Cardiac muscle cell (in vitro differentiated cells and primary cell): ENCODE data around the gene RFK. TPM values are rescaled to one million over a fixed set of nuclear protein-coding genes. Genes with fewer than 3 reads are reported as not detected.
"Not testable (repeated sequence)": the region's sequence is repeated elsewhere in the genome, so short reads cannot be mapped to it uniquely, and the experiment has no call there.

Experiments used
- DNase-seq, 2 donors: peaks; one replicate each; pipeline versions ENCODE4 v3.0.0 to v3.0.0-alpha.2; 2010 to 2017; ENCODE audit warnings: low read depth in 1 of 2, low spot score in 1 of 2
- H3K27ac ChIP-seq: fragments of 200-600 bp; sonication (generic); 2 replicates; pipeline ENCODE4 v1.5.1; 2016
- H3K27me3 ChIP-seq: fragments of 200-600 bp; sonication (generic); 2 replicates; pipeline ENCODE4 v1.6.0; 2016; ENCODE audit warnings: control low read depth
- H3K36me3 ChIP-seq: fragments of 200-600 bp; sonication (generic); 2 replicates; pipeline ENCODE4 v1.5.1; 2016; ENCODE audit warnings: control low read depth
- H3K4me1 ChIP-seq: fragments of 200-600 bp; sonication (generic); 2 replicates; pipeline ENCODE4 v1.8.1; 2017; ENCODE audit warnings: low read depth, mild to moderate bottlenecking, mixed run types
- H3K4me3 ChIP-seq: fragments of 200-600 bp; sonication (generic); 2 replicates; pipeline ENCODE4 v1.5.1; 2016; ENCODE audit warnings: mild to moderate bottlenecking
- H3K9me3 ChIP-seq: fragments of 200-600 bp; sonication (generic); 2 replicates; pipeline ENCODE4 v1.5.1; 2017; ENCODE audit warnings: low read depth, mild to moderate bottlenecking, control low read depth
- polyA plus RNA-seq: library from polyadenylated mRNA; unstranded; fragments of >200 nt; fragmentation: Nextera tagmentation; extraction: Ambion mirVana; gene quantifications from 2 replicates; pipeline ENCODE4 v1.2.1, GENCODE V29; 2016
- total RNA-seq: library from RNA; depleted of rRNA; stranded (reverse); fragments of >200 nt; gene quantifications from 2 replicates; pipeline ENCODE4 v1.2.3, GENCODE V29; 2016
- TF ChIP-seq, protein P1 (sequence below): IDR thresholded peaks from 2 replicates; pipeline ENCODE4 v1.5.1; 2012; ENCODE audit warnings: low read depth, mild to moderate bottlenecking, low read length

Gene RFK
- total RNA-seq (14.2 and 15.2 TPM in 2 replicates), polyA plus RNA-seq (18.2 and 24.2 TPM in 2 replicates)

DNA sequence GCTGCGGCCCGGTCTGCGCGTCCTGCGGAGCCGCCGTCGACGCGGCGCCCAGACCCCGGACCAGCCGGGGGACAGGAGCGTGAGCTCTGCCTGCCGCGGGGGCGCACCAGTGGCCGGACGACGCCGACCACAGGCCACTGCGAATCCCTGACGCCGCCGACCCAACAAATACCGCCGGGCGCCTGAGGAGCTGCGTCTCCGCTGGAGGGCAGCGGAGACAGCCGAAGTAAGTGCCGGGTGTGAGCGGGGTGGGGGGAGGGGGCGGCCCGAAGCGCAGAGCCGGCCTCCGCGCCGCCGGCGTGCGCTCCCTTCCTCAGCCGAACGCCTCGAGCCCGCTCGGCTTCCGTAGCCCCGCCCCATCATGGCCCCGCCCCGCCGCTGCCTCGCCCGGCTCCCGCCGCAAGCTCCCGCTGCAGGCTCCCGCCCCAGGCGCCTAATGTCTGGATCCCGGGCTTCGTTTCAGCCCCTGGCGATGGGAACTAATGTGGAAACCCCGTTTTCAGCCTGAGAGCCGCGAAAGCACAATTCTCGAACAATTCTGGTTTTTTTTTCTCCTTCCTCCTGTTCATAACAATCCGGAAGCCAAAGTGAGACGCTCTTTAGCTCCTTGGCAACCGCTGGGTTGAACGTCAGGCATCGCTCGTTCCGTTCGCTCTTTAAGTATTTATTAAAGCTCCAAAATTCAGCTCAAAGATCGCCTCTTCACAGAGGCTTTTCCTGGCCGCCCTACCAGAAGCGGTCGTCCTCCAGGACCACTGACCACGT is at the start of gene RFK:
Gene RFK, minus strand, starts transcription at position 232 of the 765 bp plus-strand sequence. CDS start 255 bp downstream, outside the sequence.
- H3K36me3 ChIP-seq = no peaks in the 10 kb centered on the region
- peak within 1 kb of the TSS; percentile 80 for H3K4me3 ChIP-seq
- H3K27ac ChIP-seq = peak within 1 kb of the TSS; percentile 96
- no peaks in the 10 kb centered on the region for H3K27me3 ChIP-seq
- peaks cover 3% of the 10 kb centered on the region for H3K4me1 ChIP-seq
- TF ChIP-seq, protein P1, sequence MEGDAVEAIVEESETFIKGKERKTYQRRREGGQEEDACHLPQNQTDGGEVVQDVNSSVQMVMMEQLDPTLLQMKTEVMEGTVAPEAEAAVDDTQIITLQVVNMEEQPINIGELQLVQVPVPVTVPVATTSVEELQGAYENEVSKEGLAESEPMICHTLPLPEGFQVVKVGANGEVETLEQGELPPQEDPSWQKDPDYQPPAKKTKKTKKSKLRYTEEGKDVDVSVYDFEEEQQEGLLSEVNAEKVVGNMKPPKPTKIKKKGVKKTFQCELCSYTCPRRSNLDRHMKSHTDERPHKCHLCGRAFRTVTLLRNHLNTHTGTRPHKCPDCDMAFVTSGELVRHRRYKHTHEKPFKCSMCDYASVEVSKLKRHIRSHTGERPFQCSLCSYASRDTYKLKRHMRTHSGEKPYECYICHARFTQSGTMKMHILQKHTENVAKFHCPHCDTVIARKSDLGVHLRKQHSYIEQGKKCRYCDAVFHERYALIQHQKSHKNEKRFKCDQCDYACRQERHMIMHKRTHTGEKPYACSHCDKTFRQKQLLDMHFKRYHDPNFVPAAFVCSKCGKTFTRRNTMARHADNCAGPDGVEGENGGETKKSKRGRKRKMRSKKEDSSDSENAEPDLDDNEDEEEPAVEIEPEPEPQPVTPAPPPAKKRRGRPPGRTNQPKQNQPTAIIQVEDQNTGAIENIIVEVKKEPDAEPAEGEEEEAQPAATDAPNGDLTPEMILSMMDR = peak; percentile 41
- H3K9me3 ChIP-seq = no peaks in the 10 kb centered on the region
- DNase-seq = peak; percentile 94 to 97

DNA sequence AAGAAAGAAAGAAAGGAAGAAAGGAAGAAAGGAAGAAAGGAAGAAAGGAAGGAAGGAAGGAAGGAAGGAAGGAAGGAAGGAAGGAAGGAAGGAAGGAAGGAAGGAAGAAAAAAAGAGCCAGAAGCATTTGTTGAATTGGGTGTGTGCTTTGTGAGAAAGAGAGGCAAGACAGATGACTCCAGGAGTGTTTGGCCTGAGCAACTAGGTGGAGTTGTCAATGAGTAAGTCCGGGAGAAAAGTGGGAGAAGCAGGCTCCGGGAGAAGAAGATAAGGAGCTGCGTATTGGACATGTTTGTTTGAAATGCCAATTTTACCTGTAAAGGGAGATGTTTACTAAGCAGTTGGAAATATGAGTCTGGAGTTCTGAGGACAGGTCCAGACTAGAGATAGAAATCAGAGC is 49.7 kb upstream of the RFK start:
- Histone ChIP-seq H3K27me3 (no peaks in the 10 kb centered on the region), H3K4me1 (no peaks in the 10 kb centered on the region), H3K9me3 (no peaks in the 10 kb centered on the region), H3K27ac (no peak overlapping the region), H3K36me3 (no peaks in the 10 kb centered on the region), H3K4me3 (no peak overlapping the region)
- no peak for DNase-seq
- TF ChIP-seq, protein P1 = no peak

DNA sequence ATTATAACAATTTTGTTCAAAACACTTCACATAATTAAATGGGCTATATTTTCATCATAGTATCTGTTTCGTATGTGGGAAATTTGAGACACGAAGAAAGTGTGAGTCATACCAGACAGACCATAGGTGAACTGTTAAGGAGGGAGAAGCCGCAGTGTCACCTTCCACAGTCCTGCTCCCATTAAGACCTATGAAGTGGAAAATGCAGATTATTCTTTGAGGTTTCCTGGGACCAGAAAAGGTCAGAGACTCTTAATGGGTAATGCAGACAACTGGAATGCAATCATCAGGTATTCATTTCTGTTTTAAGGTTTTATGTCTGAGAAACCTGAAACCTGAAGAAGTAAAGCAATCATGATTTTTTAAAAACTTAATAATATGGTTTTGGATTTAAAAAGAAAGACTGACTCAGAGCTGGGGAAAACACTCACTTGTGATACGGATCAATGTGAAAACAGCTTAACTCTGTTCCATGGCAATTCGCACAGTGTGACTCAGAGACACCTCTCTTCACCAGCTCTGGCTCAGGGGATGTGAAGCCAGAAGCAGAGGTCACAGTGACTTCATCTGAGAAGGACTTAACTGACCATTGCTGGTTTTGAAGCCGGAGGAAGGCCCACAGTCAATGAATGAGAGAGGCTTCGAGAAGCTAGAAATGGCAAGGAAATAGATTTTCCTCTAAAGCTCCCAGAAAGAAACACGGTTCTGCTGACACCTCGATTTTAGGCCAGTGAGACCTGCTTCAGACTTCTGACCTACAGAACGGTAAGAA is 47.5 kb upstream of the RFK start:
- no peaks in the 10 kb centered on the region for H3K36me3 ChIP-seq
- no peaks in the 10 kb centered on the region for H3K27me3 ChIP-seq
- TF ChIP-seq, protein P1 = no peak
- H3K27ac ChIP-seq = no peak overlapping the region
- H3K4me3 ChIP-seq = no peak overlapping the region
- DNase-seq = peak in 1 of 2 donors; percentile 25
- no peaks in the 10 kb centered on the region for H3K4me1 ChIP-seq
- H3K9me3 ChIP-seq = no peaks in the 10 kb centered on the region

DNA sequence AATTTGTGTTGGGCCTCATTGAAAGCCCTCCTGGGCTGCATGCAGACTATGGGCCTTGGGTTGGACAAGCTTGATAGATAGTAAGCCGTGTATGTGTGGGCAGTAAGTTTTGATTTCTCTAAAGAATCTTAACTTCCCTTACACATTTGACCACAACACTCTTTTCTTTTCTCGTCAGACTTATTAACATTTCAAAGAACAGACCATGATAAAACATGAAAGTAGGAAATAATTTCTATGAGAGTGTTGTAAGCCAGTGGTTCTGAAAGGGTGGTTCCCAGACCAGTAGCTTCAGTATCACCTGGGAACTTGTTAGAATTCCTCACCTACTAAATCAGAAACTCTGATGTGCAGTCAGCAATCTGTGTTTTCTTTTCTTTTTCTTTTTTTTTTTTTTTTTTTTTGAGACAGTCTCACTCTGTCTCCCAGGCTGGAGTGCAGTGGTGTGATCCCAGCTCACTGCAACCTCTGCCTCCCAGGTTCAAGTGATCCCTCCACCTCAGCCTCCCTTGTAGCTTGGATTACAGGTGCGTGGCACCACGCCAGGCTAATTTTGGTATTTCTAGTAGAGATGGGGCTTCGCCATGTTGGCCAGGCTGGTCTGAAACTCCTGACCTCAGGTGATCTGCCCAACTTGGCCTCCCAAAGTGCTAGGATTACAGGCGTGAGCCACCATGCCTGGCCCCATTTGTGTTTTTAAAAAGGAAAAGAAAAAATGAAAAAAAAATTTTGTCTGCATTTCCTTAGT is 44.8 kb upstream of the RFK start:
- no peaks in the 10 kb centered on the region for H3K36me3 ChIP-seq
- H3K27ac ChIP-seq = no peak overlapping the region
- no peaks in the 10 kb centered on the region for H3K4me1 ChIP-seq
- TF ChIP-seq, protein P1 = no peak
- H3K4me3 ChIP-seq = no peak overlapping the region
- no peaks in the 10 kb centered on the region for H3K9me3 ChIP-seq
- DNase-seq = no peak
- H3K27me3 ChIP-seq = no peaks in the 10 kb centered on the region

DNA sequence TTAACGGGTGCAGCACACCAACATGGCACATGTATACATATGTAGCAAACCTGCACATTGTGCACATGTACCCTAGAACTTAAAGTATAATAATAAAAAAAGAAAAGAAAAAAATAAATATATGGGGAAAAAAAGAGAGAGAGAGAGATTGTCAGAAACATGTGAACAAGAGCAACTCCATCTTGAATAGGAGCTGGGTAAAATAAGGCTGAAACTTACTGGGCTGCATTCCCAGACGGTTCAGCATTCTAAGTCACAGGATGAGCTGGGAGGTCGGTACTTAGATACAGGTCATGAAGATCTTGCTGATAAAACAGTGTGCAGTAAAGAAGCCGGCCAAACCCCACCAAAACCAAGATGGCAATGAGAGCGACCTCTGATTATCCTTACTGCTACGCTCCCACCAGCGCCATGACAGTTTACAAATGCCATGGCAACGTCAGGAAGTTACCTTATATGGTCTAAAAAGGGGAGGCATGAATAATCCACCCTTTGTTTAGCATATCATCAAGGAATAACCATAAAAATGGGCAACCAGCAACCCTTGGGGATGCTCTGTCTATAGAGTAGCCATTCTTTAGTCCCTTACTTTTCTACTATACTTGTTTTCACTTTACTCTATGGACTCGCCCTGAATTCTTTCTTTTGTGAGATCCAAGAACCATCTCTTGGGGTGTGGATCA is 42.9 kb upstream of the RFK start:
- not testable (repeated sequence) for H3K27me3 ChIP-seq, H3K27ac ChIP-seq, DNase-seq, H3K36me3 ChIP-seq, H3K9me3 ChIP-seq, H3K4me1 ChIP-seq, H3K4me3 ChIP-seq

DNA sequence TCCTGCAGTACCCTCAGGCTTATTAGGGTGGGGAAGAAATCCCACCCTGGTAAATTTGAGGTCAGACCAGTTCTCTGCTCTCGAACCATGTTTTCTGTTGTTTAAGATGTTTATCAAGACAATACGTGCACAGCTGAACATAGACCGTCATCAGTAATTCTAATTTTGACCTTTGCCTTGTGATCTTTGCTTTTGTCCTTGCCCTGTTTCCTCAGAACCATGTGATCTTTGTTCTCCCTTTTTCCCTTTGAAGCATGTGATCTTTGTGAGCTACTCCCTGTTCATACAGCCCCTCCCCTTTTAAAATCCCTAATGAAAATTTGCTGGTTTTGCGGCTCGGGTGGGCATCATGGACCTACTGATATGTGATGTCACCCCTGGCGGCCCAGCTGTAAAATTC is 40.7 kb upstream of the RFK start:
- not testable (repeated sequence) for H3K9me3 ChIP-seq, H3K36me3 ChIP-seq, H3K27me3 ChIP-seq, H3K4me1 ChIP-seq, H3K27ac ChIP-seq, H3K4me3 ChIP-seq, DNase-seq
